UCSD-AML1 (cell line): ENCODE measurements around the gene ARMCX2.
"Not testable (repeated sequence)": the region's sequence is repeated elsewhere in the genome, so short reads cannot be mapped to it uniquely, and the experiment has no call there.

Experiments used
- DNase-seq: peaks from one replicate; lab custom pipeline; 2025; ENCODE audit not compliant: unreplicated experiment; lab: John Stamatoyannopoulos, UW

ARMCX2 gene

DNA sequence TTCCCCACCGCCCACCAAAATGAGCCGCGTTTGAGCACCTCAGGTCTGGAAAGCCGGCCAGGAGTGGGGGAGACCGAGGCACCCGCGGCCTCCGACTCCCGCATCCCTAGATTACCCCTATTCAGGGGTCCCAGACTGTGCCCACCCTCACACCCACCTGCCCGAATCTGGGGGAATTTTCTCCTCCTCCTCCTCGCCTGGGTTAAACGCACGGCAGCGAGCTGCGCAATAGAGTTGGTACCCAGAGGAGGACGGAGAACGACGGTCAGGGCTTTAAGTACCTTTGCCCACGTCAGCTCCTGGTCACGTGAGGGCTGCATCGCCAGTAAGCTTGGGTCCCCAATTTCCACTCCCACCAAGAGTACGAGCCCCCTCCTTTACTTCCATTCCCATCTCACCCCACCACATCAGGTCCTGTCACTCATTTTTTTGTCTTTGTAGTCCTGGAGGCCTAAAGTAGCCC, at the start of gene ARMCX2:
ARMCX2 (minus strand) TSS at position 250 of the 463 bp plus-strand sequence. CDS start 2,262 bp downstream, outside the sequence.
- no peak for DNase-seq

DNA sequence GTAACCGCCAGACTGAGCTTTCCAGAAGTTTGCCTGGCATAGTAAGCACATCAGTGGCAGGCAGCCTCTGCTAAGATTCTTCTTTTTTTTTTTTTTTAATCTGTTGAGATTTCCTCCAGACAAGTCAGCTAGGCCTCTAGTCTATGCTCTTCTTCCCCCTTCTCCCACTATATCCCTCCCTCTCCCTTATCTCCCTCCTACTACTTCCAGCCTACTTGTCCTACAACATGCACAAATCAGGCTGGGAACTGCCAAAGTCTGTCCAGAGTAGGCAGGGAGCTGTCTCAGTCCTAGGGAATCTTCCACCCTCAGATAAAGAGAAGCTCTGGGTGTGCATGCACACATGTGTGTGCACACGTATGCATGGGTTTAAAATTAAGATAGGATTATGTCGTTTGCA, 49.7 kb upstream of the ARMCX2 start:
- no peak for DNase-seq

DNA sequence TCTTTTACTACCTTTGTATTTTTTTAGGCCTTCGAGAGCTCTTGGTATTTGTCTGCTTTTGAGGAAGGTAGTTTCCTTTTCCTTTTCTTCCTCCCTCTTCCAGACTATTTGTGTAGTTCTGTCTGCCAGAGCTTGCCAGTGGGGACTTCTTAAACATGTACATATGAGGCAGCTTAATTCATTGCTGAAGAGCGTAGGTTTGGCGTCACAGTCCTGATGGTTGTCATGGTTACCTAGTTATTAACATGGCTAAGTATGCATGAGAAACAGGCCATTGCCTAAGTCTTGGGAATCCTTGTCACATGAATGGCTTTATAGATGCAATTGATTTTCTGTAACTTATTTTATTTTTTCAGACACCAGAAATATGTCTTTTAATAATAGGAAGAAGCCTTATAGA, 48.5 kb upstream of the ARMCX2 start:
- no peak for DNase-seq

DNA sequence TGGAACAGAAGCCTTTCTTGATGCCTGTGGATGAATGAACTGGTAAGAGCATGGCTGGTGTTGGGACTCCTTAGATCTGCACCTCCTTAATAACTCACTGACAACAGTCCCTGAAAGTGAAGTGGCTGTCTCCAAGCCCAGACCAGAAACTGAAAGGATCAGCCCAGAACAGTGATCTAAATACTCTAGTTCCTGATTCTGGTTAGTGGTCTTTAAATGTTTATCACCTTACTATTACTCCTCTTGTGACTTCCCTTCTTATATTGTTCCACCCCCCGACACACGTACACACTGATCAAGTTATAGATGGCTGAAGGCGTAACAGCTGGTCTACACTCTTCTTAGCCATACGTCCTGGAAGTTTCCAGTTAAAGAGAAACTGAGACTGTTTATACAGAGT, 33.8 kb upstream of the ARMCX2 start:
- DNase-seq: no peak

- DNase-seq: no peak
Measured at GRCh38 chrX:101691835-101692234, 32.2 kb upstream of the ARMCX2 start.

GRCh38 chrX:101686574-101686973, 26.9 kb upstream of the ARMCX2 start:
- DNase-seq: no peak

GRCh38 chrX:101685923-101686322, 26.3 kb upstream of the ARMCX2 start:
- DNase-seq: no peak

GRCh38 chrX:101682723-101683122, 23.1 kb upstream of the ARMCX2 start:
- DNase-seq: no peak

DNA sequence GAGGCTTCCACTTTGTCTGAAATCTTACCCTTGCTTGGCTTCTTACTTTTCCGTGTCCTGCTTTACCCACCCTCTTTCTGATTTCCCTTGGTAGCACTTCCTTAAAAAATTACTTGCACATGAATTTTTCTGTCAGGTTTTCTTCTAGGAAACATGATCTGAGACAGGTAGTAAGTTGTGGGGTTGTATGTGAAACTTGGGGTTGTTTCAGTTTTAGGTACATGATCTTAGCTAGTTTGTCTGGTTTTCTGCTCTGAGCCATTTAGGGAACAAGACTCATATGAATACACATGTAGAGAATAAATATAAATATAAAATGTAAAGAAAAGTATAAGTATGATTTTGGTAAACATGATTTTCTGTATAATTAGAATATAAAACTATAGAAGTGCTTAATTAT, 17.4 kb upstream of the ARMCX2 start:
- DNase-seq: no peak

DNA sequence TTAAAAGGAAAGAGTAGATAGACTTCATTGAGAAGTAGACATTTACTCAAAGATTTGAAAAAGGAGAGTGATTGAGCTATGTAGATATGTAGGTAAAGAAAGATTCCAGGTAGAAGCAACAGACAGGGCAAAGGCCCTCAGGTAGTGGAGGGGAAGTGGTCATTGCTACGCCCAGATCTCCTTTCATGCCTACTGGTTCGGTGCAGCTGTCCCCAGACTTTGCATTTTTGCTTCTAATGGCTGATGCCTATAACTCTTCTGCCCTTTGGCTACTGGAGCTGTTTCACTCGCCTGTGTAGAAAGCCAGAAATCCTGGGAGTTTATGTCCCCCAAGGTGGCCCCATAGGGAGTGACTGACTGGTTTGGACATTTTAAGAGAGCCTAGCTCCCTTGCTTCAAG, 16.9 kb upstream of the ARMCX2 start:
- DNase-seq: no peak

- DNase-seq: no peak
Measured at GRCh38 chrX:101668143-101668542, 8.5 kb upstream of the ARMCX2 start.

- no peak for DNase-seq
Measured at GRCh38 chrX:101658661-101659491, 774 bp downstream of the ARMCX2 start.

DNA sequence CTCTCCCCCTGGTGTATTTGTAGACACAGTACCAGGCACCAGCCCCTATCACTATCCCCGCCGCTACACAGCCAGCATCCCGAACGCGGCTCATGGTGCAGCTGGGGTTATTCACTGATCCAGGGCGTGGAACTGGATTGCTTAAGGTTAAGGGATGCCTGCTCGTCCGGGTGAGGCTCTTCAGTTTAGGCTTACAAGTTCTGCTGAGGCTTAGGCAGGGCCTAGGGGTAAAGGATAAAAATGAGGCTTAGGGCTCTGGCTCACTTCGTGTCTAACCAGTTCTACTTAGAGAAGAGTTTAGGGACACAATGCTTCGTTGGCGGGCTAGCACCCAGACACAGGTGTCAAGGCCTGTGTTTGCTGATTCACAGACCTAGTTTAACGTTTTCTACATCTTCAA, 2.2 kb downstream of the ARMCX2 start:
- no peak for DNase-seq

- DNase-seq: no peak
Measured at GRCh38 chrX:101656817-101657216, 2.8 kb downstream of the ARMCX2 start.

DNA sequence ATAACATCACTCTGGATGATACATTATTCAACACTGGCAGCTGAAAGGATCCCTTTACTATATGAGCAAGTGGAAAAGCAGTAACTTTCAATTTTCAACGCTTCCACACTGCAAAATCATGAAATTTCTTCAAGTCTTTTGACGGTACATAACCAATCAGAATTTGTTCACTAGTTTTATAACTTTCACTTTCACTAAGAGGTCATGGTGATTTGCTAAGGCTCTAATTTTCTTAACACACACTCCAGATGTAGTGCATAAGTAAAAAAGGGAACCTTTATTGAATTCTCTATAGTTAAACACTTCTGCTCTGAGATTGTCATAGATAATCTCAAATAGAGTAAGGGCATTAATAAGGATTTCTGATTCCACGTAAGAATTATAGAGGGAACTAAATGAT, 4.1 kb downstream of the ARMCX2 start:
- no peak for DNase-seq

DNA sequence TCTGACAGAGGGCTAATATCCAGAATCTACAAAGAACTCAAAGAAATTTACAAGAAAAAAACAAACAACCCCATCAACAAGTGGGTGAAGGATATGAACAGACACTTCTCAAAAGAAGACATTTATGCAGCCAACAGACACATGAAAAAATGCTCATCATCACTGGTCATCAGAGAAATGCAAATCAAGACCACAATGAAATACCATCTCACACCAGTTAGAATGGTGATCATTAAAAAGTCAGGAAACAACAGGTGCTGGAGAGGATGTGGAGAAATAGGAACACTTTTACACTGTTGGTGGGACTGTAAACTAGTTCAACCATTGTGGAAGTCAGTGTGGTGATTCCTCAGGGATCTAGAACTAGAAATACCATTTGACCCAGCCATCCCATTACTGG, 11.9 kb downstream of the ARMCX2 start:
- DNase-seq: not testable (repeated sequence)

DNA sequence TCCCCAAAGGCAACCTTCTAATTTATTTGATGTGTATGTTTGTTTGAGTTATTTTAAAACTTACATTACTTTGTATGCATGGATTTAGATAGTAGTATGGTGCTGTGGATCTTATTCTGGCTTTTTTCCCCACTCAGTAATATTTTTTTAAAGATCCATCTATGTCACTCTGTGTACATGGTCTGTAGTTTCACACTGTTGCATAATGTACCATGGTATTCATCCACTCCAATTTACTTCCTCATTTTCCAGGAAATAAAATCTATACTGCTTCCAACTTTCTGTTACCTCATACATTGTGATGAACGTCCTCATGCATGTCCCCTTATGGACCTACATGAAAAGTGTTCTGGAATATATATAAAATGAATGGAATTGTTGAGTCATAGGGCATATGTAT, 17.6 kb downstream of the ARMCX2 start:
- no peak for DNase-seq

DNA sequence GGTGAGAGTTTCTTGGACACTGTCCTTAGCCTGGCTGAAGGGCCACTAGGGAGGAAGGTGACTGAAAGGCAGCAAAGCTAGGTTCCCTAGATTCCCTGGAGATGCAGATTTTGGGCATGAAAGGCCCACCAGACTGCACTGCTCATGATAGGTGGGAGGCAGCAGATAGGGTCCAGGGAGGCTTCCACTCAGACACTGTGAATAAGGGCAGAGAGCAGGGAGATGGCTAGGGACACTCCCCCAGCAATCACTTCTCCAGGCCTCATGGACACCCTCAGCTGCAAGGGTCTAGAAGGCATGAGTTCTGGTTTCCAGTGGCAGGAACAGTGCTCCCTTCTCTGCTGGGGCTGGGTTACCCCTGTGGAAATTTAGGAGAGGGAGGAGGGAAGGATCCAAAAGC, 20.1 kb downstream of the ARMCX2 start:
- DNase-seq: no peak

DNA sequence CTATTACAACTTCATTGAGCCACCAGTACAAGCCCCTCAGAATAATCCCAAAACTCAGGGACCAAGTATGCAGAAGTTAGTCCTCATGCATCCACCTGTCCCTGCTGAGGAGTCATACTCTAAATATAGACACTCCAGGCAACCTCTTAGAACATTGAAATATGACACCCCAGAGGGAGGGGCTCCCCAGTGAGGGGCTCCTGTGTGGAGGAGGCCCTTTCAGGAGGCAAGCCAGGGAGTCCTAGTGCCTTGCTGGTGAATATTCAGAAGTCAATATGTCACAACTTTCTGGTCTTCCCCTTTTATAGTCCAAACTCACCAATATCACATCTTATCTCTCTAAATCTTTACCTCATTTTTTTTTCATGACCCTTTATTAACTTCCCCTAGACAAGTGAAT, 40.3 kb downstream of the ARMCX2 start:
- DNase-seq: peak; percentile 12

DNA sequence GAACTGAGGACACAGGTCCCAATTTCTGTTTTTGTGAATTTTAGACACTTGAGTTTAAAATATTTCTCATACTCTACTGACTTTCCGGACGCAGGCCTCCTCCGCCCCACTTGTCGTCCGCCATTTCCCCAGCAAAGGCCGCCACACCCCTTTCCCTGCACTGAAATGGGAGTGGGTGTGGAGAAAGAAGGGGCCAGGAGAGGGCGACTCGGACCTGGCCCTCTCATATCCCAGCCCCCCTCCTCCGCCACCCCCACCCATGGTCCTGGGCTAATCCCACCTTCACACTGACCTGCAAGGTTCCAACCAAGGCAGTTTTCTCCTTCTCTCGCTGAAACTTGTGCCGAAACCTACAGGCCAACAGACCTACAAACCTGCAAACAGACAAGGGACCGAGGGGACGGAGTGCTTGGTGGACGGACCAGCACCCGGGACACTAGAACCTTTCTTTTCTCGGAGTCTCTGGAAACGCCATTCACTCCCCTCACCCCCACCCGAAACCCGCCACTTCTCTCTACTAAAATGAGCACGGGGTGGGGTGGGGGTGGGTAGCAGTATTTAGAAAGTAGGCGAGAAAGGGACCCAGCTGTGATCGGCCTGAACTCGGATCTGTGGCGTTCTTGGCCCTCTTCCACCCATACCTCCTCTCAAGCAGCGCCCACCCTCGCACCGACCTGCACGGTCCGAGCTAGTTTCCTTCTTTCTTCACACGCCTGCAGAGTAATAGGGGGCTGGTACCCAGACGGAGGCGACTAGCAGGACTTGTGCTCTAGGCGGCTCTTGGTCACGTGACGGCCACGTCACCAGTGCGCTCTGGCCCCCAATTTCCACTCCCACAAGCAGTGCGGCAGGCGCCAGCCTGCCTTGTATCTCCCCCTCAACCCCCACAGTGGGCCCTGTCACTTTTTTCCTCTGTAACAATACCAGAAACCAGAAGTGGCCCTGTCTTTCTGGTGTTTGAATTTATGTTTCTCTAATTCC, 42.1 kb downstream of the ARMCX2 start, which contains the start of gene ARMCX6:
ARMCX6 (minus strand) TSS at position 790 of the 981 bp plus-strand sequence. CDS start 1,380 bp downstream, outside the sequence.
- DNase-seq: peak; percentile 67

DNA sequence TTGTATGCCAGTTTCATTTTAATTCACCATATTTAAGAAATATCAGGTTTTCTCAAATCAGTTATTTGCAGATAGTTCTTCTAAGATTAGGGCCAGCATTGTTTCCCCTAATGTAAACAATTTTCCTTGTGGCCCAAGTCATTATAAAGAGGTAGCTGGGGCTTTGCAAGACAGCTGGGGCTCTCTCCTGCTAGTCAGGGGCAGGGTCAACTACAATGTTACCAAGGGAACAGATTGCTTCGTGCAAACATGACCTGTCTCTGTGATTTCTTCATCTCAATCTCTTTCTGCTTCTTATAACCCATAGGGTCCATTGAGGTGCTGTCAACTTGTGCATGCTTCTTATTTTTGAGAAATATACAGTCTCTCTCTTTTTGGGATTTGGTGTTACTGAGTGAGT, 53.9 kb downstream of the ARMCX2 start:
- DNase-seq: no peak
